Smooth muscle cell (in vitro differentiated cells): ENCODE measurements around the gene MAT2A. TPM values are rescaled to one million over a fixed set of nuclear protein-coding genes. Genes with fewer than 3 reads are reported as not detected.
A peak's percentile ranks its signal among the peaks of the same experiment; 100 is the strongest.

ENCODE experiments used
- DNase-seq: peaks from one replicate; lab custom pipeline; 2025; ENCODE audit not compliant: unreplicated experiment; lab: John Stamatoyannopoulos, UW
- H2AFZ ChIP-seq: fragments of 200-600 bp; sonication (generic); 2 replicates; pipeline ENCODE4 v1.6.0; 2016; ENCODE audit warnings: antibody characterized with exemption, low read depth, mild to moderate bottlenecking
- H3F3A ChIP-seq: fragments of 200-600 bp; sonication (generic); 2 replicates; pipeline ENCODE4 v1.6.0; 2017; ENCODE audit warnings: antibody characterized with exemption, low read depth
- H3K27ac ChIP-seq: fragments of 200-600 bp; sonication (generic); 2 replicates; pipeline ENCODE4 v1.5.1; 2016; ENCODE audit warnings: low read depth, mild to moderate bottlenecking
- H3K27me3 ChIP-seq: fragments of 200-600 bp; sonication (generic); 2 replicates; pipeline ENCODE4 v1.6.1; 2016; ENCODE audit warnings: low read depth, mild to moderate bottlenecking
- H3K36me3 ChIP-seq: fragments of 200-600 bp; sonication (generic); 2 replicates; pipeline ENCODE4 v1.5.1; 2016; ENCODE audit warnings: low read depth
- H3K4me1 ChIP-seq: fragments of 200-600 bp; sonication (generic); 2 replicates; pipeline ENCODE4 v1.5.1; 2016; ENCODE audit warnings: low read depth
- H3K4me2 ChIP-seq: fragments of 200-600 bp; sonication (generic); 2 replicates; pipeline ENCODE4 v1.6.0; 2016; ENCODE audit warnings: mild to moderate bottlenecking
- H3K4me3 ChIP-seq: fragments of 200-600 bp; sonication (generic); 2 replicates; pipeline ENCODE4 v1.5.1; 2016; ENCODE audit warnings: mild to moderate bottlenecking
- H3K79me2 ChIP-seq: fragments of 200-600 bp; sonication (generic); 2 replicates; pipeline ENCODE4 v1.6.0; 2016; ENCODE audit warnings: low read depth, mild to moderate bottlenecking
- H3K9ac ChIP-seq: fragments of 200-600 bp; sonication (generic); 2 replicates; pipeline ENCODE4 v1.6.0; 2016; ENCODE audit warnings: low read depth
- H3K9me3 ChIP-seq: fragments of 200-600 bp; sonication (generic); replicated peaks from 2 replicates; pipeline ENCODE4 v1.5.1; 2016; ENCODE audit warnings: low read depth
- H4K20me1 ChIP-seq: fragments of 200-600 bp; sonication (generic); 2 replicates; pipeline ENCODE4 v1.6.0; 2016; ENCODE audit warnings: low read depth
- WGBS: methylation state at CpG from one replicate; pipeline ENCODE4 v1.1.7; 2016; ENCODE audit warnings: low lambda C conversion rate; 5-methylcytosine and 5-hydroxymethylcytosine counted together
- polyA plus RNA-seq: library from polyadenylated mRNA; unstranded; fragments of >200 nt; fragmentation: Nextera tagmentation; extraction: Ambion mirVana; gene quantifications from 2 replicates; pipeline ENCODE4 v1.2.1, GENCODE V29; 2016
- total RNA-seq: library from RNA; depleted of rRNA; stranded (reverse); fragments of >200 nt; gene quantifications from 2 replicates; pipeline ENCODE4 v1.2.3, GENCODE V29; 2014
- TF ChIP-seq, protein P1 (sequence below): fragments of 200-600 bp; sonication (generic); IDR thresholded peaks from 2 replicates; pipeline ENCODE4 v1.5.1; 2017; ENCODE audit warnings: borderline replicate concordance, mild to moderate bottlenecking, antibody characterized with exemption; ENCODE audit not compliant: insufficient read depth, poor library complexity, severe bottlenecking

Gene MAT2A
- total RNA-seq (93.8 and 108 TPM in 2 replicates), polyA plus RNA-seq (108 and 126 TPM in 2 replicates)

GRCh38 chr2:85538507-85539360 is at the start of gene MAT2A:
Gene MAT2A, plus strand, starts transcription at chr2:85539168. Its CDS starts 120 bp downstream, at chr2:85539288.
- Histone ChIP-seq H3K4me3 (peak within 1 kb of the TSS; percentile 92), H4K20me1 (peaks cover 47% of the 10 kb centered on the region), H3K27me3 (no peaks in the 10 kb centered on the region), H3K27ac (peak within 1 kb of the TSS; percentile 98), H3K4me1 (peaks cover 38% of the 10 kb centered on the region), H3K79me2 (peaks cover 53% of the 10 kb centered on the region), H2AFZ (peak within 1 kb of the TSS; percentile 74), H3K36me3 (peaks cover 16% of the 10 kb centered on the region), H3F3A (peaks cover 48% of the 10 kb centered on the region), H3K4me2 (peak within 1 kb of the TSS; percentile 99), H3K9ac (peak within 1 kb of the TSS; percentile 96), H3K9me3 (no peaks in the 10 kb centered on the region)
- 2% methylated on average over 91 of the region's 92 CpGs for WGBS
- DNase-seq: peak; percentile 98
- TF ChIP-seq, protein P1, sequence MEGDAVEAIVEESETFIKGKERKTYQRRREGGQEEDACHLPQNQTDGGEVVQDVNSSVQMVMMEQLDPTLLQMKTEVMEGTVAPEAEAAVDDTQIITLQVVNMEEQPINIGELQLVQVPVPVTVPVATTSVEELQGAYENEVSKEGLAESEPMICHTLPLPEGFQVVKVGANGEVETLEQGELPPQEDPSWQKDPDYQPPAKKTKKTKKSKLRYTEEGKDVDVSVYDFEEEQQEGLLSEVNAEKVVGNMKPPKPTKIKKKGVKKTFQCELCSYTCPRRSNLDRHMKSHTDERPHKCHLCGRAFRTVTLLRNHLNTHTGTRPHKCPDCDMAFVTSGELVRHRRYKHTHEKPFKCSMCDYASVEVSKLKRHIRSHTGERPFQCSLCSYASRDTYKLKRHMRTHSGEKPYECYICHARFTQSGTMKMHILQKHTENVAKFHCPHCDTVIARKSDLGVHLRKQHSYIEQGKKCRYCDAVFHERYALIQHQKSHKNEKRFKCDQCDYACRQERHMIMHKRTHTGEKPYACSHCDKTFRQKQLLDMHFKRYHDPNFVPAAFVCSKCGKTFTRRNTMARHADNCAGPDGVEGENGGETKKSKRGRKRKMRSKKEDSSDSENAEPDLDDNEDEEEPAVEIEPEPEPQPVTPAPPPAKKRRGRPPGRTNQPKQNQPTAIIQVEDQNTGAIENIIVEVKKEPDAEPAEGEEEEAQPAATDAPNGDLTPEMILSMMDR: peak; percentile 48

GRCh38 chr2:85490861-85491755 is 47.9 kb upstream of the MAT2A start:
- Histone ChIP-seq H3K4me1 (no peaks in the 10 kb centered on the region), H3K36me3 (no peaks in the 10 kb centered on the region), H4K20me1 (no peaks in the 10 kb centered on the region), H3K79me2 (no peaks in the 10 kb centered on the region), H2AFZ (no peak overlapping the region), H3K4me3 (no peak overlapping the region), H3K9ac (no peak overlapping the region), H3K4me2 (no peak overlapping the region), H3K9me3 (no peaks in the 10 kb centered on the region), H3F3A (no peaks in the 10 kb centered on the region), H3K27me3 (no peaks in the 10 kb centered on the region), H3K27ac (no peak overlapping the region)
- TF ChIP-seq, protein P1: no peak
- 93% methylated on average over 3 of the region's 3 CpGs for WGBS
- no peak for DNase-seq

DNA sequence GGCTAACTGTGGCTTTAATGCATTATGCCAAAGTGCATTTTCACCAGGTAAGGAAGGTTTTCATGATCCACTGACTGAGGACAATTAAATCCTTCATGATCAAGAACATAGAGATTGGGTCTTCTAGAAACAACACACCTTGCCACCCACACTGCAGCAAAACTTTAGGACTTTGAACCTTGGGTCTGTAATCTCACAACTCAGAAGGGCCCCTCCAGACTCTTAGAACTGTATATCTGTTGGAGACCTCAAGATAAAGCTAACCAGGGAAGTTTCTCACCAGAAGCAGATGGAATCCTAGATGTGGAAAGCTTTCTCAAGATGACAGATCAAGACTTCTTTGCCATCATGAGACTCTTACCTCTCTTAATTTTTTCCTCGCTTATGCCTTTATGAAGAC is 42.5 kb upstream of the MAT2A start:
- DNase-seq: no peak
- Histone ChIP-seq H3K4me2 (no peak overlapping the region), H3K4me1 (no peaks in the 10 kb centered on the region), H3K9me3 (no peaks in the 10 kb centered on the region), H3K27me3 (no peaks in the 10 kb centered on the region), H2AFZ (no peak overlapping the region), H3F3A (peaks cover 6% of the 10 kb centered on the region), H3K79me2 (no peaks in the 10 kb centered on the region), H4K20me1 (no peaks in the 10 kb centered on the region), H3K9ac (no peak overlapping the region), H3K4me3 (no peak overlapping the region), H3K36me3 (no peaks in the 10 kb centered on the region), H3K27ac (no peak overlapping the region)
- WGBS: 96% methylated on average over 1 of the region's 1 CpG
- TF ChIP-seq, protein P1: no peak
